ENCODE results near the gene PTPN23. TPM values are rescaled to one million over a fixed set of nuclear protein-coding genes. Genes with fewer than 3 reads are reported as not detected.

The PTPN23 gene
- total RNA-seq, 2 experiments from 2014 or later = 13.6 to 40.0 TPM

- TF ChIP-seq EZH2phosphoT487 (IDR thresholded peaks at IDR 0.05; ENCODE audit: borderline replicate concordance, low read depth, low read length) = no peak
- TF ChIP-seq, protein P1, sequence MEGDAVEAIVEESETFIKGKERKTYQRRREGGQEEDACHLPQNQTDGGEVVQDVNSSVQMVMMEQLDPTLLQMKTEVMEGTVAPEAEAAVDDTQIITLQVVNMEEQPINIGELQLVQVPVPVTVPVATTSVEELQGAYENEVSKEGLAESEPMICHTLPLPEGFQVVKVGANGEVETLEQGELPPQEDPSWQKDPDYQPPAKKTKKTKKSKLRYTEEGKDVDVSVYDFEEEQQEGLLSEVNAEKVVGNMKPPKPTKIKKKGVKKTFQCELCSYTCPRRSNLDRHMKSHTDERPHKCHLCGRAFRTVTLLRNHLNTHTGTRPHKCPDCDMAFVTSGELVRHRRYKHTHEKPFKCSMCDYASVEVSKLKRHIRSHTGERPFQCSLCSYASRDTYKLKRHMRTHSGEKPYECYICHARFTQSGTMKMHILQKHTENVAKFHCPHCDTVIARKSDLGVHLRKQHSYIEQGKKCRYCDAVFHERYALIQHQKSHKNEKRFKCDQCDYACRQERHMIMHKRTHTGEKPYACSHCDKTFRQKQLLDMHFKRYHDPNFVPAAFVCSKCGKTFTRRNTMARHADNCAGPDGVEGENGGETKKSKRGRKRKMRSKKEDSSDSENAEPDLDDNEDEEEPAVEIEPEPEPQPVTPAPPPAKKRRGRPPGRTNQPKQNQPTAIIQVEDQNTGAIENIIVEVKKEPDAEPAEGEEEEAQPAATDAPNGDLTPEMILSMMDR (conservative IDR thresholded peaks at IDR 0.05; ENCODE audit: low read length) = no peak
- Histone ChIP-seq H3K4me2 (ENCODE audit: low read length) (no peak overlapping the region), H3K79me2 (ENCODE audit: insufficient read depth, low read depth, low read length) (peaks cover 9% of the 10 kb centered on the region; the same call in 1 of the 2 replicates), H3K4me3 (ENCODE audit: low read depth, low read length, poor library complexity, severe bottlenecking) (no peak overlapping the region), H3K27ac (ENCODE audit: low read depth, low read length, poor library complexity, severe bottlenecking) (no peak overlapping the region), H3K36me3 (ENCODE audit: insufficient read depth, low read length) (no peaks in the 10 kb centered on the region), H4K20me1 (ENCODE audit: insufficient read depth, low read length) (no peaks in the 10 kb centered on the region), H3K4me1 (ENCODE audit: insufficient read depth, low read length, poor library complexity, severe bottlenecking) (peaks cover 19% of the 10 kb centered on the region), H3K9me2 (ENCODE audit: insufficient read depth, low read length) (no peaks in the 10 kb centered on the region), H2AFZ (ENCODE audit: low read length) (no peak overlapping the region), H3K9me3 (ENCODE audit: low read length) (no peaks in the 10 kb centered on the region)
- intact Hi-C loops (cut with micrococcal nuclease; ENCODE audit: unreplicated experiment) = loop anchor here (10.0 kb wide), 1 partner anchor 670 kb away; the partner anchor contains the start of gene TMIE
- ChIA-PET POLR2A (interaction anchor here (0.6 kb wide), 1 partner anchor 307 kb away, joined by 4 read pairs; no protein-coding TSS in a partner anchor), CTCF (ENCODE audit: unreplicated experiment) (no interaction called here)
- BruUV-seq (replicated peaks) = no TSS peak
- DNase-seq (ENCODE audit: low spot score) = no peak
Observed at GRCh38 chr3:47374587-47374986, 6.2 kb upstream of the PTPN23 start.

- peak; percentile 25 for DNase-seq (ENCODE audit: low spot score)
- H3K79me2 ChIP-seq (ENCODE audit: insufficient read depth, low read depth, low read length) = peaks cover 17% of the 10 kb centered on the region; the same call in 1 of the 2 replicates
- H2AFZ ChIP-seq (ENCODE audit: low read length) = no peak overlapping the region
- no peaks in the 10 kb centered on the region for H4K20me1 ChIP-seq (ENCODE audit: insufficient read depth, low read length)
- BruUV-seq (replicated peaks) = no TSS peak
- ChIA-PET CTCF (ENCODE audit: unreplicated experiment) (no interaction called here), POLR2A (no interaction called here)
- no peak overlapping the region for H3K4me3 ChIP-seq (ENCODE audit: low read depth, low read length, poor library complexity, severe bottlenecking)
- peaks cover 23% of the 10 kb centered on the region for H3K4me1 ChIP-seq (ENCODE audit: insufficient read depth, low read length, poor library complexity, severe bottlenecking)
- TF ChIP-seq, protein P1 (conservative IDR thresholded peaks at IDR 0.05; ENCODE audit: low read length) = peak; percentile 68
- TF ChIP-seq EZH2phosphoT487 (IDR thresholded peaks at IDR 0.05; ENCODE audit: borderline replicate concordance, low read depth, low read length) = no peak
- no peak overlapping the region for H3K4me2 ChIP-seq (ENCODE audit: low read length)
- H3K27ac ChIP-seq (ENCODE audit: low read depth, low read length, poor library complexity, severe bottlenecking) = no peak overlapping the region
- H3K9me3 ChIP-seq (ENCODE audit: low read length) = no peaks in the 10 kb centered on the region
- no peaks in the 10 kb centered on the region for H3K9me2 ChIP-seq (ENCODE audit: insufficient read depth, low read length)
- intact Hi-C loops (cut with micrococcal nuclease; ENCODE audit: unreplicated experiment) = loop anchor here (10.0 kb wide), 1 partner anchor 672 kb away; the partner anchor contains the start of gene TMIE
- no peaks in the 10 kb centered on the region for H3K36me3 ChIP-seq (ENCODE audit: insufficient read depth, low read length)
Observed at GRCh38 chr3:47376393-47376792, 4.4 kb upstream of the PTPN23 start.

- intact Hi-C loops (cut with micrococcal nuclease; ENCODE audit: unreplicated experiment) = loop anchor here (10.0 kb wide), 1 partner anchor 672 kb away; the partner anchor contains the start of gene TMIE
- ChIA-PET CTCF (ENCODE audit: unreplicated experiment) (no interaction called here), POLR2A (no interaction called here)
- Histone ChIP-seq H3K79me2 (ENCODE audit: insufficient read depth, low read depth, low read length) (peaks cover 24% of the 10 kb centered on the region; the same call in 1 of the 2 replicates), H3K4me3 (ENCODE audit: low read depth, low read length, poor library complexity, severe bottlenecking) (no peak overlapping the region), H3K36me3 (ENCODE audit: insufficient read depth, low read length) (no peaks in the 10 kb centered on the region), H3K4me2 (ENCODE audit: low read length) (peak overlapping the region; percentile 49), H2AFZ (ENCODE audit: low read length) (no peak overlapping the region), H3K4me1 (ENCODE audit: insufficient read depth, low read length, poor library complexity, severe bottlenecking) (peaks cover 29% of the 10 kb centered on the region), H3K27ac (ENCODE audit: low read depth, low read length, poor library complexity, severe bottlenecking) (no peak overlapping the region), H3K9me3 (ENCODE audit: low read length) (no peaks in the 10 kb centered on the region), H4K20me1 (ENCODE audit: insufficient read depth, low read length) (no peaks in the 10 kb centered on the region), H3K9me2 (ENCODE audit: insufficient read depth, low read length) (no peaks in the 10 kb centered on the region)
- TF ChIP-seq, protein P1 (conservative IDR thresholded peaks at IDR 0.05; ENCODE audit: low read length) = no peak
- no peak for TF ChIP-seq EZH2phosphoT487 (IDR thresholded peaks at IDR 0.05; ENCODE audit: borderline replicate concordance, low read depth, low read length)
- BruUV-seq (replicated peaks) = no TSS peak
- DNase-seq (ENCODE audit: low spot score) = peak; percentile 17
Observed at GRCh38 chr3:47377186-47377585, 3.6 kb upstream of the PTPN23 start.
